Fibroblast of pulmonary artery (primary cell): ENCODE measurements around the gene DNM2.

Experiments used
- DNase-seq: peaks from one replicate; pipeline ENCODE4 v3.0.0-alpha.2; 2010; ENCODE audit warnings: low read depth
- H3K4me3 ChIP-seq: replicated peaks from 2 replicates; pipeline ENCODE4 v1.5.1; 2011; ENCODE audit warnings: low read depth, mild to moderate bottlenecking, control low read depth, low read length, moderate library complexity
- TF ChIP-seq, protein P1 (sequence below): IDR thresholded peaks from 2 replicates; pipeline ENCODE4 v1.5.1; 2011; ENCODE audit warnings: mild to moderate bottlenecking, control low read depth, low read length, inconsistent platforms; ENCODE audit errors: missing control alignments

The DNM2 gene

DNA sequence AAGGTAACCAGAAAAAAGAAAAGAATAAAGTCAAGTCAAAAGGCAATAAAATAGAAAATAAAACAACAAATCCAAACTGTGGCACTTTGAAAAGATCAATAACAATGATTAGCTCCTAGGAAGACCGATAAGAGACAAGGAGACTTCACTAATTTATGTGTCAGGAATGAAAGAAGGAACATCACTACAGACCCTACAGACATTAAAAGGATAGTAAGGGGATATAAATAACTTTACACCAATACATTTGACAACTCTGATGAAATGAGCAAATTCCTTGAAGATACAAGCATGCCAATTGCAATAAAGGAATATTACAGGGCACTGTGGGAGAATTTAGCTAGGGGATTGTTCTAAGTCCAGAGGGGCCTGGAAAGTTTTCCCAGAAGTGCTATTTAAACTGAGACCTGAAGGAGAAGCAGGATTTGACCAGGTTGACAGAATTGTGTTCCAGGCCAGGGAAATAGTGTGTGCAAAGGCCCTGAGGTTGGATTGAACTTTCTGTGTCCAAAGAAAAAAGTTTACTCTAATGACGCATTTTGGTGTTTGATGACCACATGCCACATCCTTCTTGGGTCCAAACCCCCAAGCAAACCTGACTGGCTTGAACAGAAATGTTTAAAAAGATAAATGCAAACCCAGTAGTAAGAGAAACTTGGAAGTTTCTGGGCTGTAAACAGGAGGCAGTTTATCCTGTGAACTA, 128.8 kb downstream of the DNM2 start:
- no peak for DNase-seq
- TF ChIP-seq, protein P1, sequence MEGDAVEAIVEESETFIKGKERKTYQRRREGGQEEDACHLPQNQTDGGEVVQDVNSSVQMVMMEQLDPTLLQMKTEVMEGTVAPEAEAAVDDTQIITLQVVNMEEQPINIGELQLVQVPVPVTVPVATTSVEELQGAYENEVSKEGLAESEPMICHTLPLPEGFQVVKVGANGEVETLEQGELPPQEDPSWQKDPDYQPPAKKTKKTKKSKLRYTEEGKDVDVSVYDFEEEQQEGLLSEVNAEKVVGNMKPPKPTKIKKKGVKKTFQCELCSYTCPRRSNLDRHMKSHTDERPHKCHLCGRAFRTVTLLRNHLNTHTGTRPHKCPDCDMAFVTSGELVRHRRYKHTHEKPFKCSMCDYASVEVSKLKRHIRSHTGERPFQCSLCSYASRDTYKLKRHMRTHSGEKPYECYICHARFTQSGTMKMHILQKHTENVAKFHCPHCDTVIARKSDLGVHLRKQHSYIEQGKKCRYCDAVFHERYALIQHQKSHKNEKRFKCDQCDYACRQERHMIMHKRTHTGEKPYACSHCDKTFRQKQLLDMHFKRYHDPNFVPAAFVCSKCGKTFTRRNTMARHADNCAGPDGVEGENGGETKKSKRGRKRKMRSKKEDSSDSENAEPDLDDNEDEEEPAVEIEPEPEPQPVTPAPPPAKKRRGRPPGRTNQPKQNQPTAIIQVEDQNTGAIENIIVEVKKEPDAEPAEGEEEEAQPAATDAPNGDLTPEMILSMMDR, result no peak
- H3K4me3 ChIP-seq, result no peak overlapping the region

DNA sequence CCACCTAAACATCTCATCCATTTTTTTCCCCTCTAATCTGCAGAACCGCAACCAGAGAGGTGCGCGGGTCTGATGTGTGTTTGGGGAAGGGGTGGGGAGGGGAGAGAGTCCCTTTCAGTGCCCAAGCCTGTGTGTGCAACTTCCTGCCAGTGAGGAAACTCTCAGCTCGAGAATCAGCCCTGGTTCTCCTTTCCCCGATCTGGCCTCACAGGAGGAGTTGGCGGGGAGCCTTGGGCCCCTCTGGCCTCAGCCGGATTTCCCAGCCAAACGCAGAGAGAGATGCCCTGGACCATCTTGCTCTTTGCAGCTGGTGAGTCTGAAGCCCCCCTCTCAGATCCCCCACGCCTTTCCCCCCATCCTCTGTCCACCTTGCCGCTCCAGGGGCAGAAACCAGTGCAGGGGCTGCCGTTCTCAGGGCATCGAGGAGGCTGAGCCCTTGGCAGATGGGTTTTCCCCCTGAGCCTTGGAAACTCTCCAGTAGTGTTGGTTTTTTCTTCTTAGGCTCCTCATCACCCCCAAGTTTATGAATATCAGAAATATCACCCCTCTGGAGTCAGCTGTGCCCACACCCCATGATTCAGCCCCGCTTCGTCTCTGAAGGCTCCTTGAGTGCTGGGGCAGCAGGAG, 130.5 kb downstream of the DNM2 start, which contains the start of gene C19orf38:
C19orf38 (plus strand) TSS at position 186 of the 627 bp plus-strand sequence; CDS start at position 280, 94 bp downstream.
- H3K4me3 ChIP-seq, result peak within 1 kb of the TSS; percentile 27
- peak; percentile 40 for DNase-seq
- TF ChIP-seq, protein P1, result no peak

DNA sequence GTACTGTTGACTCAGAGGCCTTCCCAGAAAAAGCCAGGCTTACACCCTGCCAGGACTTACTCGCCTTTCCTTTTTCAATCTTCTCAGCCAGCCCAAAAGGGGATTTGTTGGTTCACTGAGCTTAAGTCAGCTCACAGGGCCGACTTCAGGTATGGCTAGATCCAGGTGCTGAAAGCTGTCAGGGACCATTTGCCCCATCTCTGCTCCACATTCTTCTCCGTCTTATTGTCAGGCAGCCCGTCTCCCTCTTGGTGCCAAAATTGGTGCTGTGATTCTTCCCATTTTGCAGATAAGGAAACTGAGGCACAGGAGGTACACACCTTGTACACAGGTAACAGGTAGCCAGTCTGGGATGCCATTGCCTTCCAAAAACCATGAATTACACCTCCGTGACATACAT, 132.8 kb downstream of the DNM2 start:
- no peak overlapping the region for H3K4me3 ChIP-seq
- TF ChIP-seq, protein P1, result no peak

DNA sequence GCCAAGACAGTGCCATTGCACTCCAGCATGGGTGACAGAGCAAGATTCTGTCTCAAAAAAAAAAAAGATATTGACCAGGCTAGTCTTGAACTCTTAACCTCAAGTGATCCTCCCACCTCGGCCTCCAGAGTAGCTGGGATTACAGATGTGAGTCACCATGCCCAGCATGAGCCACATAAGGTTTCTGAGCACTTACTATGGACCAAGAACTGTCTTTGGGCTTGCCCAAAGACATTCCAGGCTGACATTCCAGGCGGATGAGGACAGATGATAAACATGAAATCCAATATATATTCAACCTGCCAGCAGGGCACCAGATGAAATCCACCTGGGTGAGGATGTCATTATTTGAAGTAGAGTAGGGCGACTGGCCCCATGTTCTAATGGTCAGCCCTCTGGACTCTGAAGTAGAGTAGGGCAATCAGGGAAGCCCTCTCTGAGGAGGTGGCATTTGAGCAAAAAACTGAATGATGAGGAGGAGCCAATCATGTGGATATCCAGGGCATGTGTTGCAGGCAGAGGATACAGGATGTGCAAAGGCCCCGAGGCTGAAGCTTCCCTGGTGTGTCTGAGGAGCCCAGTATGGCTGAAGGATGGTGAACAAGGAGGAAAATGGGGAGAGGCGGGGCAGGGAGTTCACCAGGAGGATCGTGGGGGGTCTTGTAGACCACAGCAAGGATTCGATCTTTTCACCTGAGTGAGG, 134.4 kb downstream of the DNM2 start:
- peak; percentile 50 for DNase-seq
- TF ChIP-seq, protein P1, result no peak
- H3K4me3 ChIP-seq, result no peak overlapping the region

More for the DNA sequence above, 132.8 kb downstream of the DNM2 start:
- no peak for DNase-seq

DNA sequence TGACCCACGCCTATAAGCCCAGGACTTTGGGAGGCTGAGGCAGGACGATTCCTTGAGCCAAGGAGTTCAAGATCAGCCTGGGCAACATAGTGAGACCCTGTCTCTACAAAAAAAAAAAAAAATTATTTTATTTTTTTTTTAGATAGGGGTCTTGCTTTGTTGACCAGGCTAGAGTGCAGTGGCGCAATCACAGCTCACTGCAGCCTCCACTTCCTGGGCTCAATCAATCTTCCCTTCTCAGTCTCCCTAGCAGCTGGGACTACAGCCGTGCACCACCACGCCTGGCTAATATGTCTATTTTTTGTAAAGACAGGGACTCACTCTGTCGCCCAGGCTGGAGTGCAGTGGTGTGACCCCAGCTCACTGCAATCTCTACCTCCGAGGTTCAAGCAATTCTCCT, 135.1 kb downstream of the DNM2 start:
- TF ChIP-seq, protein P1, result no peak
- DNase-seq, result no peak
- no peak overlapping the region for H3K4me3 ChIP-seq

DNA sequence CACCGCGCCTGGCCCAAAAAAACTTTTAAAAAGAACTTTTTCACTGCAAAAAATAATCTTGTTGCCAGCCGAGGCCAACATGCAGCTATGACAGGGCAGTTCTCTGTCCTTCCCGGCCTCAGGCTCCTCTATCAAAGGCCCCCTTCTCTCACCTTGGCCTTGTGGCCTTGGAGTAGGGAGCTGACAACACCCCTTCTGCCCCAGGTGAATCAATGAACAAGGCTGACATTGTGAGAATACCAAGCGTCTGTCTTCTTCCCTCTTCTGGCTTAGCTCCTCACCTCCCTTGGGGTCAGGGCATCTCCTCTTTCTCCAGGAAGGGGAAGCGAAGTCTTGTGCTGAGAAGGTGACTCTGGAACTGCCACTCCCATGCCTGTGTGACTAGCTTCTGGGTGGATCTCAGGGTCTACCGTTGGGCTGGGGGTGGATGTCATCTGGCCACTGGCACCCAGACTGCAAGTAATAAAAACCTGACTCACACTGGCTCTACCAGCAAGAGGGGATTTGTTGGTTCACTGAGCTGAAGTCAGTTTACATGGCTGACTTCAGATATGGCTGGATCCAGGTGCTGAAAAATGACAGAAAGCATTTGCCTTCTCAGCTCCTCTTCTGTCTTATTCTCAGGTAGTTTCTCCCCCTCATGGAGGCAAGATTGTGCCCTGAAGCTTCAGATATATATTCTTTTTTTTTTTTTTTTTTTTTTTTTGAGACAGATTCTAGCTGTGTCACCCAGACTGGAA, 136.6 kb downstream of the DNM2 start:
- H3K4me3 ChIP-seq, result no peak overlapping the region
- DNase-seq, result no peak
- TF ChIP-seq, protein P1, result no peak
